ENCODE results near the gene GBE1.

Gene GBE1

DNA sequence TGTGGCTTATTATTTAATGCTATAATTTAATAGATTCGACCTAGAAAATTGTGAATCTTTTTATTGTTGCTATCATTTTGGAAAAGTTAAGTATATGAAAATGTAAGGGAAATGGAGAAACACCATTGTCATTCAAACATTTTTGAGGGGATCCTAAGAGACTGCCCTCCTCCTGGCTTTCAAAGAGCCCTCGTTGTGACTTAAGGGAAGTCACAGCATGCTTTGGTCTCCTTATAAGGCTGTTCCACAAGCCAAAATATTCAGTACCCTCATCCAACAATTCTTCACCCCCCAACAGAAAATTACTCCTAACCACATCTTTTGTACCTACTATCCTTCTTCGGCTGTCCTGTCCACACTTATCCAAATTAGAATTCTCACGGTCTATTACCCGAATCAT lies 140.2 kb downstream of the GBE1 start:
- DNase-seq (ENCODE audit: low spot score) = no peak

DNA sequence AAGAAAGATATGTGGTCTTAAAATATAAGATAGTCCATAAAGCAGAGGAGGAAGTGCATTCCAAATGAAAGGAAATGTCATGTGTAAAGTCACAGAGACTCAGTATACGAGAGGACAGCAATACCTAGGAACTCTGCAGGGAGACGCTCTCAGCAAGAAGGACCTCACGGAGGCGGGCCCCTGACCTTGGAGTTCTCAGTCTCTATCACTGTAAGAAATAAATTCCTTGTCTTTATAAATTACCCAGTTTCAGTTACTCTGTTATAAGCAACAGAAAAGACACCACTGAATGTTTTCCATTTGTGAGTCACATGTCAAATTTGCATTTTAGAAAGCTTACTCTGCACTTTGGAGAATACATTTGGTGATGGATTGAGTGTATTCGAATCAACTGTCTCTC lies 140.6 kb downstream of the GBE1 start:
- no peak for DNase-seq (ENCODE audit: low spot score)

GRCh38 chr3:81612768-81613167 lies 148.7 kb downstream of the GBE1 start:
- DNase-seq (ENCODE audit: low spot score) = no peak

DNA sequence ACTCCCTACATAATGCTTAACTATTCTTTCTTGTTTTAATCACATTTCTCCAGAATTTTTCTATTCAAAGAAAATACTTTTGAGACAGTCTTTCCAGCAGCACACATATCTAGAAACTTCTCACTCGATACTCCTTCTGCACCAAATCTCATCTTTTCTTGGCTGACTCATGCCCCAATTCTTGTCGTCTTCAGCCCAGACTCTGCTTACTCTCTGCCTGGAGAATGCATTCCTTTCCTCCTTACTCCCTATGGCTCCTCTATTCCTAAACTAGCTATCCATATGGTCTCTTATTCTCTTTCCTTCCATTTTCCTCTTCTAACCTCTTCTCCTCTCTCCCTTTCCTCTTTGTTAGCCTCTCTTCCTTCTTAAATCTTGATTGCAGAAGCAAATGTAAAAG lies 158.7 kb downstream of the GBE1 start:
- DNase-seq (ENCODE audit: low spot score) = no peak

- DNase-seq (ENCODE audit: low spot score) = no peak
Measured at GRCh38 chr3:81601707-81602305, 159.6 kb downstream of the GBE1 start.

DNA sequence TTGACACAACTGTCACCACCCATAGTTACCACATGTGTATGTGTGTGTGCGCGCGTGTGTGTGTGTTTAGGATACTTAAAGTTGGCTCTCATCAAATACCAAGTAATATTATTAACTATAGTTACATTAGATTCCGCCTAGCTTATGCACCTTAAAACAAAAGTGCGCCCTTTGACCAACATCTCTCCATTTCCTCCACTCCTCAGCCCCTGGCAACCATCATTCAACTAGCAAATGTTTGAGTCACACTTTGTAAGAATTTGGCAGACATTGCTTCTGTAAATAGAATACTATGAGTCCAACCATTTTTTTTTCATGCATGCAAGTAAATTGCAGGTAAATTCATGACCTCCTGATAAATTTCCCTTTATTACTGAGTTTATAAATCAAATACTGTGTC lies 169.3 kb downstream of the GBE1 start:
- no peak for DNase-seq (ENCODE audit: low spot score)

DNA sequence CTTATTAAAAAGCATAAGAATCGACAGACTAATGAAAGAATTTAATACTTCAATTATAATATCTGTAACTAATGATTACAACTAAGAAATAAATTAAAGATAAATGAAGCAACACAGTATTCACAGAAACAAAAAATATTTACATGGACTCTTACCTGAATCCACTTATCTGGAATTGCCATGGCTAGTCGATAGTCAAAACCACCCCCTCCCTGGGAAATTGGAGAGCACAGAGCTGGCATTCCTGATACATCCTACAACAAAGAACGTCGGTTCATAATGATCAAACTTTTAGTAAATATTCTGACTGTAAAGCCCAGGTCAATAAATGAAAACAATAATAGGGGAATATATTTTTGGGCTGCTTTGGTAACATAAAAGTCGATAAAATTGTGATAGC lies 175.5 kb downstream of the GBE1 start:
- DNase-seq (ENCODE audit: low spot score) = no peak

DNA sequence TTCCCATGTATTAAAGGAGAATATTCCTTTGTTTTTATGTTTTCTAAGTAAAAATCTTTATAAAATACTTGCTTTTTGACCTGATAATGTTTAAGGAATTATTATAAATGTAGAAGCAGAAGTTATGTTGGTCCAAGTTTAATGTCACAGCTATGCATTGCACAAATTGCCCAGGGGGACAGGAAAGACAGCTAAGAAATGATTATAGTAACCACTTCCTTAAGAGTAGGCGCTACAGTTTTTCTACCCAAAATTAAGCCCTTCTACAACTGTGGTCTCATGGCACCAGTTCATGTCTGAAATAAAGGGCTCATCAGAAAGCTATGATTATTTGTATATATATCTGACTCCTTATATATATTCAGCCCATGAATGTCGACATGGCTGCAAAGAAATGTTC lies 176.4 kb downstream of the GBE1 start:
- no peak for DNase-seq (ENCODE audit: low spot score)

GRCh38 chr3:81581966-81582599 lies 179.4 kb downstream of the GBE1 start:
- DNase-seq (ENCODE audit: low spot score) = peak; percentile 12

- no peak for DNase-seq (ENCODE audit: low spot score)
Measured at GRCh38 chr3:81580355-81580754, 181.1 kb downstream of the GBE1 start.

DNA sequence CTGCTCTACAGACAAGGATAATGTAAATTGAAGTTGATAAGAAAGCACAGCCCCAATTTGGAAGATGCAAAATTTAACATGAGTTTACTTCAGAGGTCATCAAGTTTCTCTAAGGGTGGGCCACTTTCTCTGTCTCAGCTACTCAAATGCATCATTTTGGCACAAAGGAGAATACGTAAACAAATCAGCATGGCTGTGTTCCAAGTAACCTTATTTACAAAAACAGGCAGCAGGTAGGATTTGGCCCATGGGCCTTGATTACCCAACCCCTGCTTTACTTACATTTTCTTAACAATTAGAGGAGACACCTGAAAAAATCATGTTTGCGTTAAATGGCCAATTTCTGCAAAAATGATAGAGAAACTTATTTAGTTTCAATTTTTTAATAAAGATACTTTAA lies 181.7 kb downstream of the GBE1 start:
- no peak for DNase-seq (ENCODE audit: low spot score)

DNA sequence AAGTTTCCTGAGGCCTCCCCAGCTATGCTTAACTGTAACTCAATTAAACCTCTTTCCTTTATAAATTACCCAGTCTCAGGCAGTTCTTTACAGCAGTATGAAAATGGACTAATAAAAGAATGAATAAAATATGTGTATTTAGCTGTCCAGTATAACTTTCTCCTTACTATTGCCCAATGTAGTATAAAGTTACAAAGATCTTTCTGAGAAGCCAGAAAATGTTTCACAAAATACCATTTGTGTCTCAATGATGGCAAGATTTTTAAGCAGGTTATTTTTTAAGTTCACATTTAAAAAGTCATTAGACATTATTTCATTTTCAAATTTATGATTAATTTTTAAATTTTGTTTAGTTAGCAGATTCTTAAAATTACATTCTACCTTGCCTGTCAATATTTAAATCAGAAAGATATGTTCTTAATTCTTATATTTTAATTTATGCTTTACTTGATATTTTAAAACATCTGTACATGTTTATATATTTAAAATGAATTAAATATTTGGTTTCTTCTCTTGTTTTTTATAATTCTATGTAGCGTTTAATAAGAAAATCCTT lies 189.2 kb downstream of the GBE1 start:
- DNase-seq (ENCODE audit: low spot score) = no peak

DNA sequence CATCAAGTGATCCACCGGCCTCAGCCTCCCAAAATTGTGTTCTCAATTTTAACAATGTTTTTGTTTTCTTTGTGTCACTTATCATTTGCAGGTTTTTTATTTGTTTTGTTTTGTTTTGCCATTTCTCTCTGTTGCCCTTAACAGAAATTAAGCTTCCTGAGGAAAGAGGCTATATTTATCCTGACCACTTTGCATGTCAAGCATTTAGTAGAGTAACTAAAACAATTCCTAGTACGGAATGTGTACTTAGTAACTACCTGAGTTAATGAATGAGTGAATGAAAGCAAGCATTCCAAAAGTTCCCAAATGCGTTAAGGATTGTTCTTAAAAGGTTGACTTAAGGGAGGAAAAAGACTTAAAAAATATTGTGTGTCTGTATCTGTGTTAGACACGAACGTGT lies 193.1 kb downstream of the GBE1 start:
- no peak for DNase-seq (ENCODE audit: low spot score)

GRCh38 chr3:81565041-81565440 lies 196.4 kb downstream of the GBE1 start:
- DNase-seq (ENCODE audit: low spot score) = no peak

DNA sequence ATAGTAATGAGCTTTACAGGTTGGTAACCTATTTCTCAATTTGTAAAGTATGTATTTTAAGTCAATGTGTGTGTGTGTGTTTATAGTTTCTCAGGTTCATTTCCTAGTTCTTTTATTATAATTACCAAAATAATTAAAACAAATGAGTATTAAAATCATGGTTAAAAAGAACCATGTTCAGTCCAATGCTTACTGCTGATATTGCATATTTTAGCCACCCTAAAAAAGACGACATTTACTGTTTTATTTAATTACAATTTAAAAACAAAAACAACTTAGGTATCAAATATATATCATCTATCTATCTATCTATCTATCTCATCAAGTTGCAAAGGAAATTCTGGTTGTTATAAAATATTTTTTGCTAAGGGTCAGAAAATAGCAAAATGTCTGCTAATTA lies 203.3 kb downstream of the GBE1 start:
- no peak for DNase-seq (ENCODE audit: low spot score)

DNA sequence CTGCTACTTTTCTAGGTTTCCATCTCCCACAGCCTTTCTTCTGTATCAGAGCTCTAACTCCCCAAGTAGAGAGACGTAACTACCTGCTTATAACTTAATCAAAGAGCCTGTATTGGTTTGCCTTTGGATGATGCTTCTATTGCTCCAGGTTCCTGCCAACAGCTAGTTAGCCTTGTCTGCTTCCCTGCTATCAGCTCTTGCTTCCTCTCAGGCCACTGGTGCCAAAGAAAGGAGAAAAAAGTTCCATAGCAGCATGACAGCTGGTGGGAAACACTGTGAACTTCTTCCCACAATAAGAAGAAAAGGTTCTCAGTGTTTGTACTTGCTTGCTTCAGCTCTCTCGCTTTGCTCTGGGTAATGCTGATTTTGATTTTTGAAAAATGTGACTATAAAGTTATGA lies 206.6 kb downstream of the GBE1 start:
- DNase-seq (ENCODE audit: low spot score) = no peak

DNA sequence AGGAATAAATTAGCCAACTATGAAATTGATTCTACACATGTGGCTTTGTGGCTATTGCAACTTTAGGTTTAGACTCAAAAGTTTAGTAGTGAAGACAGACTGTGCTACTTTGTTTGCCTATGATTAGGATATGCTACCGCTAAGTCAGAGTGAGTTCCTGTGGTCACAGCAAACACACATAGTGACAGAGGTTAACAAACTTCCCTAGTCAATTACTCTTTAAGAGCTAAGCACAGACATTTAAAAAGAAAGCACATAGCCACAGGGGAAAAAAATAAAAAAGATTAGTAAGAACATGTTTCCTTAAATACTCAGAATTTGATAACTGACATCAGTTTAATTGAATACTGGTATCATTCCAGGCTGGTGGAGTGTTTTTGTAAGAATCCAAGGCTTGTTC lies 207.1 kb downstream of the GBE1 start:
- no peak for DNase-seq (ENCODE audit: low spot score)

DNA sequence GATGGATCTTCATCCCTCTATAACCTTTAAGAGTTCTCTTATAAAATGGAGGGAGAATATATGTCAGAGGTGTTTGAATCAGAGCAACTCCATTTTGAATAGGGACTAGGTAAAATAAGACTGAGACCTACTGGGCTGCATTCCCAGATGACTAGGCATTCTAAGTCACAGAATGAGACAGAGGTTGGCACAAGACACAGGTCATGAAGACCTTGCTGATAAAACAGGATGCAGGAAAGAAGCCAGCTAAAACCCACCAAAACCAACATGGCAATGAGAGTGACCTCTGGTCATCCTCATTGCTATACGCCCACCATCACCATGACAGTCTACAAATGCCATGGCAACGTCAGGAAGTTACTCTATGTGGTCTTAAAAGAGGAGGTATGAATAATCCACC lies 211.0 kb downstream of the GBE1 start:
- DNase-seq (ENCODE audit: low spot score) = no peak

DNA sequence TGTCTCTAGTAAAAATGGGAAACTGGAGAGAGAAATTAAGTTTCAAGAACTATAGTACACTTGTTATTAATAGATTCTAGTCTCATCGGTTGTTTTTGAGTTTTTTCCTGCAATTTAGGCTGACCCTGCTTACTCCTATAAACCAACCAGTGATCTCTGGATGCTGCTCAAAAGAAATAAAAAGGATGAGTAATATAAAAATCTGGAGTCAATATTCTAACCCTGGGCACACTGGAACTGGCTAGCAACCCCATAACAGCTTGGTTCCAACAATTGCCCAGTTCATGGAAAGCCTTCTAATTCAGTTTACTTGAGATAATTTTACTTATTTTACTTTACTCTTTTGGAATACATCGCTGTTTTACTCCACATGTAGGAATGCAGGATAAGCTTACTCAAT lies 211.6 kb downstream of the GBE1 start:
- no peak for DNase-seq (ENCODE audit: low spot score)

DNA sequence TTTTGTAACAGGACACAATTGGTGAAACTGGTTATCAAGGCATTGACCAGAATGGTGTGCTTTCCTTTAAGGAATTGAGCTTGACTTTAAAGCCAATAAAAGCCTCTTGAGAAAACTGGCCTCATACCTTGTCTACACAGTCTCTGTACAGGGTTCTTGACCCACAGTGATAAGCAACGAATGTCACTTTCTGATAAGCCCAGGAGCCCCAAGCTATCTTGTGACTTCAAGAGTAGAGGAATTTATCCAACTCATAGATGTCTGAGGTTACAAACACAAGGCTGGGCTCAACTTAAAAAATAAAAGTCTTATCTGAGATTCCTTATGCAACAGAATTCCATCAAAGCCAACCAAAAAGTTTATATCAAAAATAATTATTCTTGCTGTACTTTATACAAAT lies 212.1 kb downstream of the GBE1 start:
- no peak for DNase-seq (ENCODE audit: low spot score)

GRCh38 chr3:81545572-81545971 lies 215.9 kb downstream of the GBE1 start:
- no peak for DNase-seq (ENCODE audit: low spot score)

GRCh38 chr3:81544385-81544784 lies 217.1 kb downstream of the GBE1 start:
- no peak for DNase-seq (ENCODE audit: low spot score)

- DNase-seq (ENCODE audit: low spot score) = no peak
Measured at GRCh38 chr3:81540787-81541186, 220.7 kb downstream of the GBE1 start.

DNA sequence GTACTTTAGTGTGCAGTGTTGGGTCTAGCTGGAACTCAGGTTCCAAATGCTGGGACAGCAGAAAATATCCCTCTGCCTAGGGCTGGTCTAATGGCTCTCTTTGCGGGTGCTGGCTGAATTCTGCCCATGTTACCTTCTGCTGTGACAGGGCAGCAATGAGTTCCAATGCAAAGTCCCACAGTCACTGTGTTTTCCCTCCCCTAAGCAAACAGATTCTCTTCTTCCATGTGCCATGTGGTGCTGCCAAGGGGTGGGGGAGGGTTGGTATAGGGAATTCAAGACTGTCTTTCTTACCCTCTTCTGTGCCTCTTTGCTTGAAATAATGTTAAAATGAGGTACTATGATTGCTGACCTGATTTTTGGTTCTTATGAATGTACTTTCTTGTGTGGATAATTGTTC lies 229.6 kb downstream of the GBE1 start:
- no peak for DNase-seq (ENCODE audit: low spot score)
